ENCODE measurements around the gene GPRASP1. TPM values are rescaled to one million over a fixed set of nuclear protein-coding genes. Genes with fewer than 3 reads are reported as not detected.
"Not testable (repeated sequence)": the region's sequence is repeated elsewhere in the genome, so short reads cannot be mapped to it uniquely, and the experiment has no call there.

GPRASP1 gene
- total RNA-seq: 1 to 10 TPM; 1.6 TPM

- H3K9me3 Mint-ChIP-seq: no peaks in the 10 kb centered on the region
- DNase-seq: peak; percentile 21
- no peaks in the 10 kb centered on the region for H3K36me3 Mint-ChIP-seq (ENCODE audit: low read depth)
- H3K27ac Mint-ChIP-seq: peak within 1 kb of the TSS; percentile 52
- peaks cover 11% of the 10 kb centered on the region for H3K4me1 Mint-ChIP-seq
- CTCF ChIA-PET: no interaction called here
- POLR2A ChIA-PET: interaction anchor here (1.1 kb wide), 1 partner anchor 8 kb away, joined by 3 read pairs; no protein-coding TSS in a partner anchor
- H3K4me3 Mint-ChIP-seq: peak within 1 kb of the TSS; percentile 77
- peaks cover 6% of the 10 kb centered on the region for H3K27me3 Mint-ChIP-seq
These were observed at the start of gene GPRASP1 for GRCh38 chrX:102651242-102652011. GPRASP1 (plus strand) TSS chrX:102651483; CDS start chrX:102653914, 2,431 bp downstream.

- DNase-seq: no peak
- no peak overlapping the region for H3K4me3 Mint-ChIP-seq
- ChIA-PET POLR2A (no interaction called here), CTCF (no interaction called here)
- peaks cover 23% of the 10 kb centered on the region for H3K36me3 Mint-ChIP-seq (ENCODE audit: low read depth)
- no peaks in the 10 kb centered on the region for H3K9me3 Mint-ChIP-seq
- H3K27ac Mint-ChIP-seq: no peak overlapping the region
- peaks cover 14% of the 10 kb centered on the region for H3K4me1 Mint-ChIP-seq
- no peaks in the 10 kb centered on the region for H3K27me3 Mint-ChIP-seq
These were observed 47.0 kb upstream of the GPRASP1 start for GRCh38 chrX:102604327-102604726.

- H3K27ac Mint-ChIP-seq: no peak overlapping the region
- no peaks in the 10 kb centered on the region for H3K9me3 Mint-ChIP-seq
- H3K4me3 Mint-ChIP-seq: no peak overlapping the region
- no peak for DNase-seq
- no peaks in the 10 kb centered on the region for H3K4me1 Mint-ChIP-seq
- ChIA-PET CTCF (no interaction called here), POLR2A (no interaction called here)
- no peaks in the 10 kb centered on the region for H3K27me3 Mint-ChIP-seq
- H3K36me3 Mint-ChIP-seq (ENCODE audit: low read depth): peaks cover 25% of the 10 kb centered on the region
These were observed 45.2 kb upstream of the GPRASP1 start for GRCh38 chrX:102606115-102606514.

- Mint-ChIP-seq H3K36me3 (ENCODE audit: low read depth) (peaks cover 23% of the 10 kb centered on the region), H3K27ac (no peak overlapping the region), H3K9me3 (no peaks in the 10 kb centered on the region), H3K27me3 (no peaks in the 10 kb centered on the region), H3K4me1 (no peaks in the 10 kb centered on the region), H3K4me3 (no peak overlapping the region)
- DNase-seq: no peak
- CTCF ChIA-PET: no interaction called here
- POLR2A ChIA-PET: no interaction called here
These were observed 40.4 kb upstream of the GPRASP1 start for GRCh38 chrX:102610905-102611304.

- no peak for DNase-seq
- CTCF ChIA-PET: no interaction called here
- Mint-ChIP-seq H3K4me3 (no peak overlapping the region), H3K27me3 (no peaks in the 10 kb centered on the region), H3K27ac (no peak overlapping the region), H3K4me1 (peaks cover 3% of the 10 kb centered on the region), H3K9me3 (peaks cover 12% of the 10 kb centered on the region), H3K36me3 (ENCODE audit: low read depth) (peaks cover 14% of the 10 kb centered on the region)
- POLR2A ChIA-PET: no interaction called here
These were observed 27.2 kb upstream of the GPRASP1 start for GRCh38 chrX:102624105-102624504.

- H3K4me1 Mint-ChIP-seq: peaks cover 3% of the 10 kb centered on the region
- ChIA-PET POLR2A (no interaction called here), CTCF (interaction anchor here (1.4 kb wide), 1 partner anchor 10 kb away, joined by 3 read pairs; no protein-coding TSS in a partner anchor)
- no peaks in the 10 kb centered on the region for H3K27me3 Mint-ChIP-seq
- no peak overlapping the region for H3K27ac Mint-ChIP-seq
- no peaks in the 10 kb centered on the region for H3K9me3 Mint-ChIP-seq
- no peak overlapping the region for H3K4me3 Mint-ChIP-seq
- peaks cover 4% of the 10 kb centered on the region for H3K36me3 Mint-ChIP-seq (ENCODE audit: low read depth)
- no peak for DNase-seq
These were observed 23.6 kb upstream of the GPRASP1 start for GRCh38 chrX:102627640-102628039.

- CTCF ChIA-PET: interaction anchor here (1.0 kb wide), 1 partner anchor 10 kb away, joined by 3 read pairs; no protein-coding TSS in a partner anchor
These were observed 13.7 kb upstream of the GPRASP1 start for GRCh38 chrX:102637561-102637960.

GRCh38 chrX:102650903-102651241 lies 411 bp upstream of the GPRASP1 start:
- DNase-seq: no peak
- CTCF ChIA-PET: no interaction called here
- H3K27ac Mint-ChIP-seq: no peak overlapping the region
- no peaks in the 10 kb centered on the region for H3K36me3 Mint-ChIP-seq (ENCODE audit: low read depth)
- H3K4me3 Mint-ChIP-seq: peak overlapping the region; percentile 77
- no peaks in the 10 kb centered on the region for H3K9me3 Mint-ChIP-seq
- peaks cover 6% of the 10 kb centered on the region for H3K27me3 Mint-ChIP-seq
- peaks cover 11% of the 10 kb centered on the region for H3K4me1 Mint-ChIP-seq
- POLR2A ChIA-PET: interaction anchor here (1.1 kb wide), 1 partner anchor 9 kb away, joined by 3 read pairs; no protein-coding TSS in a partner anchor

More at GRCh38 chrX:102637561-102637960, 13.7 kb upstream of the GPRASP1 start:
- Mint-ChIP-seq H3K36me3 (ENCODE audit: low read depth) (no peaks in the 10 kb centered on the region), H3K27ac (no peak overlapping the region), H3K4me3 (no peak overlapping the region), H3K9me3 (no peaks in the 10 kb centered on the region), H3K27me3 (no peaks in the 10 kb centered on the region), H3K4me1 (no peaks in the 10 kb centered on the region)
- POLR2A ChIA-PET: no interaction called here
- DNase-seq: no peak

GRCh38 chrX:102652031-102652688 lies 877 bp downstream of the GPRASP1 start:
- Mint-ChIP-seq H3K36me3 (ENCODE audit: low read depth) (no peaks in the 10 kb centered on the region), H3K4me3 (peak overlapping the region; percentile 77), H3K27me3 (peaks cover 6% of the 10 kb centered on the region), H3K27ac (peak overlapping the region; percentile 52), H3K9me3 (no peaks in the 10 kb centered on the region), H3K4me1 (peaks cover 11% of the 10 kb centered on the region)
- peak; percentile 55 for DNase-seq
- ChIA-PET CTCF (no interaction called here), POLR2A (interaction anchor here (1.1 kb wide), 1 partner anchor 8 kb away, joined by 3 read pairs; no protein-coding TSS in a partner anchor)

GRCh38 chrX:102654696-102655095 lies 3.4 kb downstream of the GPRASP1 start:
- Mint-ChIP-seq H3K27me3 (peaks cover 6% of the 10 kb centered on the region), H3K9me3 (no peaks in the 10 kb centered on the region), H3K36me3 (ENCODE audit: low read depth) (no peaks in the 10 kb centered on the region), H3K4me3 (no peak overlapping the region), H3K27ac (no peak overlapping the region), H3K4me1 (peaks cover 17% of the 10 kb centered on the region)
- ChIA-PET CTCF (no interaction called here), POLR2A (no interaction called here)
- DNase-seq: no peak

- POLR2A ChIA-PET: no interaction called here
- H3K36me3 Mint-ChIP-seq (ENCODE audit: low read depth): no peaks in the 10 kb centered on the region
- peaks cover 13% of the 10 kb centered on the region for H3K4me1 Mint-ChIP-seq
- no peak overlapping the region for H3K27ac Mint-ChIP-seq
- peak overlapping the region; percentile 1 for H3K4me3 Mint-ChIP-seq
- no peaks in the 10 kb centered on the region for H3K27me3 Mint-ChIP-seq
- no peaks in the 10 kb centered on the region for H3K9me3 Mint-ChIP-seq
- DNase-seq: no peak
- CTCF ChIA-PET: no interaction called here
These were observed 7.3 kb downstream of the GPRASP1 start for GRCh38 chrX:102658556-102658955.

- Mint-ChIP-seq H3K36me3 (ENCODE audit: low read depth) (no peaks in the 10 kb centered on the region), H3K9me3 (peaks cover 2% of the 10 kb centered on the region), H3K4me1 (peaks cover 13% of the 10 kb centered on the region), H3K27ac (peak overlapping the region; percentile 64), H3K27me3 (no peaks in the 10 kb centered on the region), H3K4me3 (peak overlapping the region; percentile 85)
- peak; percentile 86 for DNase-seq
- ChIA-PET CTCF (no interaction called here), POLR2A (interaction anchor here (0.6 to 1.3 kb wide), 2 partner anchors 9 to 61 kb away, joined by 3 to 4 read pairs; partner anchors contain the start of genes ARMCX5 and GPRASP1)
These were observed 8.8 kb downstream of the GPRASP1 start for GRCh38 chrX:102659790-102660757.

GRCh38 chrX:102663820-102664219 lies 12.5 kb downstream of the GPRASP1 start:
- DNase-seq; H3K4me3 Mint-ChIP-seq; POLR2A ChIA-PET; H3K4me1 Mint-ChIP-seq; CTCF ChIA-PET; H3K27ac Mint-ChIP-seq; H3K36me3 Mint-ChIP-seq (ENCODE audit: low read depth); H3K27me3 Mint-ChIP-seq: not testable (repeated sequence)
- peaks cover 11% of the 10 kb centered on the region for H3K9me3 Mint-ChIP-seq

All from activated CD4-positive, alpha-beta memory T cell treated with anti-CD3 and anti-CD28 coated beads, Interleukin-2, amount 10 ng/mL, durations not matched to agents 7 days and 5 days (primary cell).